Fibroblast of upper back skin (primary cell): ENCODE data around the gene BPIFB2.
"Not testable (repeated sequence)": the region's sequence is repeated elsewhere in the genome, so short reads cannot be mapped to it uniquely, and the experiment has no call there.

Experiments used
- DNase-seq: peaks from one replicate; pipeline ENCODE4 v3.0.0-alpha.2; 2013

Gene BPIFB2, protein sequence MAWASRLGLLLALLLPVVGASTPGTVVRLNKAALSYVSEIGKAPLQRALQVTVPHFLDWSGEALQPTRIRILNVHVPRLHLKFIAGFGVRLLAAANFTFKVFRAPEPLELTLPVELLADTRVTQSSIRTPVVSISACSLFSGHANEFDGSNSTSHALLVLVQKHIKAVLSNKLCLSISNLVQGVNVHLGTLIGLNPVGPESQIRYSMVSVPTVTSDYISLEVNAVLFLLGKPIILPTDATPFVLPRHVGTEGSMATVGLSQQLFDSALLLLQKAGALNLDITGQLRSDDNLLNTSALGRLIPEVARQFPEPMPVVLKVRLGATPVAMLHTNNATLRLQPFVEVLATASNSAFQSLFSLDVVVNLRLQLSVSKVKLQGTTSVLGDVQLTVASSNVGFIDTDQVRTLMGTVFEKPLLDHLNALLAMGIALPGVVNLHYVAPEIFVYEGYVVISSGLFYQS

DNA sequence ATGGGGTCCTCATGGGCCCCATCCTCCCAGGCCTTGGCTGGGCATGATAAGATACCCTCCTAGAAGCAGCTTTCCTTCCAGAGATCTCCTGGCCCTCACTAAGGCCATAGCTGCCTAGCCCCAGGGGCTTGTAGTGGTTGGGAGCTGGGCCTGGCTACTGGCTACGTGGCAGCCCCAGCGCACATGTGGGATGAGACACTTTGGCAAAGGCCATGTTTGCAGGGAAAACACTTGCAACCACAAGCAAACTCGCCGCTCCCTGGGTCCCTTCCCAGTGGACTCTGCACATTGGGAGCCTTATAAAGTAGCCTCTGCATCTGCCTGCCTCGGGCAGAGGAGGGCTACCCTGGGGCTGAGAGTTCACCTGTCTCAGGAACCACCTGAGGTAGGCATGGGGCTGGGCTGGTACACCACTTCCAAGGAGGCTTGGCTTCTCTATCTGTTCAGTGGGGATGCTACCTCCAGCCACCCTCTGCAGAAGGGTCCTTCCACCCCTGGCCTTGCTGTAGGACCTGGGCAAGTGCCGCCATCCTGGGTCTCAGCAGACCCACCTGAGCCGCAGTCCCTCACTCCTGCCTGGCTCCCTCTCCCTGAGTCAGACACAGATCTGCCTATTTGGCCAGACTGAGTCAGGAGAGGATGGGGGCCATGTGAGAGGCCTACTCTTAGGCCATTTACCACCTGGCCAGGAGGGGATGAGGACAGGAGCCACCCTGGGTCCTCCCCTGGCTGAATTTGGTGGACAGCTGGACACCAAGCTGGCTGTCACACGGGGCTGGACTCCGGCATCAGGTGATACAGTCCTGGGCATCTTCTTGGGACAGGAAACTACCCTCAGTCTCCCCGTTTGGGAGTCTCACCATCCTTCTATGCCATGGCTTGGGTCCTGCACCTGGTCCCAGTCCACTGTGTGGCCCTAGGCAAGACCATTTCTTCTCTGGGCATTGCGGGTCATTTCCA lies at the start of gene BPIFB2:
Gene BPIFB2, plus strand, starts transcription at position 329 of the 960 bp plus-strand sequence. CDS start 871 bp downstream, outside the sequence.
- no peak for DNase-seq

DNA sequence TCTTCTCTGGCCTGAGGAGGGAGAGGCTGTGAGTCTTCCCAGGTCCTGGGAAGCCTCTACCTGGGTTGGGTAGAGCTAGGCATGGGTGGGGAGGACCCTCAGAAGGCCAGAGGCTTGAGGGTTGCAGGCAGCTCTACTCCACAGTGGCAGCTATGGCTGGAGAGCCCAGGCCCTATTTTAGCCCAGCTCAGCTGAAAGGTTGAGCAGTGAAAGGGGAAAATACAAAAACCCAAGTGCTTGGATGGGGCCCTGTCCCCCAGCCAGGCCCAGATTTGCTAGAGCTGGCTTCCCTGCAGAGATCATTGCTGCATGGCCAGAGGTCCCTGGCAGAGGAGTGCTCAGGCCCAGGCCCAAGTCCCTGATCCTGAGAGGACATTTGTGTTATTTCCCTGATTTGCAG lies 48.9 kb upstream of the BPIFB2 start:
- no peak for DNase-seq

DNA sequence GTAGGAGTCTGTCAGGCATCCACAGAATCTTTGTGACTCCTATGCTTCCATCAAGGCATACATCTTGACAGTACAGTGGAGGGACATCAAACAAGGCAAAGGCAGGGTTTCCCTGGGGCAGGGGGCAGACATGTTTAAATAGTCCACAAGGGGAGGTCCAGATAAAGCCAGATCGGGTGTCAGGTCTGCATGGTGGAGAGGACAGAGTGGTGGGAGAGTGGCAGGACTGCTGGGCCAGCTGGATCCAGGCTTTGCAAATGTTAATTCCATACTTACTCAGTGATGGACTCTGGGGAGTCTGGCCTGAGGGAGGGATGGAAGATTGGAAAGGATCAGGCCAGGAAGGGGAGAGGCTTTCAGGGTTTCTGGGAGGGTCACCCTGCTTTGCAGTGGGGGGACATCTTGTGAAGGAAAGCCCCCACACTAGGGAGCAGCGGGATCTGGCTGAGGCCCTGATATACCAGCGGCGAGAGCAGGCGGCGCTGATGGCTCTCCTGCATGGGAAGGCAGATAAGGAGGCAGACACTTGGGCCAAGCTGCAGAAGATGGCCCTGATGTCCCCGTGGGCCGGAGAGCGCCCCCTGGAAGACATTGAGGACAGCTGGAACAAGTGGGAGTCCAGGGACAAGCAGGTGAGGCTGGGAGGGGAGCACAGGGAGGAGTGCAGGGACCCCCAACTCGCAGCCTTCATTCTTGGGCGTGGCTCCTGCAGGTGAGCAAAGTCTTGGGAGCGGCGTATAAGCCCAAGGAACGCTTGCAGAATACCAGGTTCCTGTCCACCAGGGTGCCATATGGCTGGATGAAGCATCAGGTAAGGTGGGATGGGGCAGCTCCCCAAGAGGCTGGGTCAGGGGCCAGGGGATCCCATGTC lies 47.9 kb upstream of the BPIFB2 start:
- DNase-seq = no peak

DNA sequence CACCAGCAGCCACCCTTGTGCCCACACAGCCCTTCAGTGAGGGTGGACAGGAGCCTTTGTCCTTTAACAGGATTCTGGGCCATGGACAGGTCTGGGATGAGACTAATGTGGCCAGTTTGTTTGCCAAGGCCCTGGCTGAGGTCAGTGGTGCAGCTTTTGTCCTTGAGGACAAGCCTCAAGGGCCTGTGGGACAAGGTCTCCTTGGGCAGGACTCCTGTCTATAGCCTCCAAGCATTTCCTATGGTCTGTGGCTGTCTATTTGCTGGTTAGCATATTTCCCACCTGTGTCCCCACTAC lies 47.3 kb upstream of the BPIFB2 start:
- DNase-seq = no peak

DNA sequence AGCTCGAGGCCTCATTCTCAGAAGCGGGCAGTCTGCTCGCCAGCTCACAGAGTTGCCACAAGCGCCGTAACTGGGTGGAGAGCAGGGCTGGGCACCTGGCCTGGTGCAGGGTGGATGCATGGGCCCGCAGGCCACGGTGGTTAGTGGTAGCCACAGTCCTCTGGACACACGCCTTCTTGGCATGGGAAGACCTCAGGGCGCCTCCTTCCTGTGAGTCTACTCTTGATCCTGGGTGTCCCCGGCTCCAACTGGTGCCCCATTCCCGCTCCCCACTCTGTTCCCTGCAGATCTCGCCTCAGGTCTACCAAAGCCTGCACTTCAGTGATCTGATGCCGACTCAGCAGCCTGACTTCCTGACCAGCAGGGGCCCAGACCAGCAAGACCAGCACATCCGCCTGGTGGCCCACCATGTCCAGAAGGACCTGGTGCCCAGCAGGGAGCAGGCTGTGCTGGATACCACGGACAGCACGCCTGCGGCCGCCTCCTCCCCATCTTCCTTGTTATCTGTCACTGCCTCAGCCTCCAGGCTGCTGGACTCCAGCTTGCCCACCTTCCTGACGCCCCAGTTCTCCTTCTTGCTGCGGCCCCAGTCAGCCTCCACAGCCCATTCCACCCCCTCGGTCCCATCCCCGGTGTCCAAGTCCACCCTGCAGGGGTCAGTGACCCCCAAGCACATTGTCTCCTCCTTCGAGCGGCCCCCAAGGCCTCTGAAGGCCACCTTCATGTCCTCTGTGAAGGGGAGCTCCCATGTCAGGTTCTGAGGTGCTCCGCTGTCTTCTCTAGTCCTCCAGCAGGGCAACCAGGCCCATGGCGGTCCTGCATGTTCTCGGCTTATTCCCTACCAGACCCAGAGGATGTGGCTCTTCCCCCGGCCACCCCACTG lies 46.4 kb upstream of the BPIFB2 start:
- no peak for DNase-seq

DNA sequence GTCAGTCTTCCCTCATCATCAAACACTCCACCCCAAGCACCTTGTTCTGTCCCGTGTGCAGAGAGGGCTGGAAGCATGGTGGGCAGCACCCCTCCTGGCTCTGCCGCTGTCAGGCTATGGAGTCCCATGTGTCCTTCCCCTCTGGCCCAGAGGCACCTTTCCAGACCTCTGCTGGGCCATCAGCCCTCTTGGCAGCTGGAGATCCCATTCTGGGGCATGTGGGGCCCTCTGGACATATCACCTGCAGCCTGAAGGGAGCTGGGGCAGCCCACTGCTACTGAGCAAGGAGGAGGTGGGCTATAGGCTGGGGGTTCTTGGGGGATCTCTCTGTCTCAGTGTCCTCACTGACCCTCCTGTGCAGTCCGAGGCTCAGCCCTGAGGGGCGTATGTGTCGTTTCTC lies 45.5 kb upstream of the BPIFB2 start:
- DNase-seq = no peak

DNA sequence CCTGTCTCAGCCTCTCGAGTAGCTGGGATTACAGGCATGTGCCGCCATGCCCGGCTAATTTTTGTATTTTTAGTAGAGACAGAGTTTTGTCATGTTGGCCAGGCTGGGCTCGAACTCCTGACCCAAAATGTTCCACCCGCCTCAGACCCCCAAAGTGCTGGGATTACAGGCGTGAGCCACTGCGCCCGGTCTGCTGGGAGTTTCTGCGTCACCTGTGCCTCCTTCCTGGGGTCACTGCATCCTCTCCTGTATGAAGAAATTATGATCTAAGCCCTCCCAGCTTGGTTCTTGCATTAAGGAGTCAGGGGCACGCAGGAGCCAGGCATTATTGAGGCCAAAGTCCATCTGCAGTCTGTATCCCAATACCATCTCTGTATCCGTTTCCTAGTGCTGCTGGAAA lies 44.9 kb upstream of the BPIFB2 start:
- not testable (repeated sequence) for DNase-seq

DNA sequence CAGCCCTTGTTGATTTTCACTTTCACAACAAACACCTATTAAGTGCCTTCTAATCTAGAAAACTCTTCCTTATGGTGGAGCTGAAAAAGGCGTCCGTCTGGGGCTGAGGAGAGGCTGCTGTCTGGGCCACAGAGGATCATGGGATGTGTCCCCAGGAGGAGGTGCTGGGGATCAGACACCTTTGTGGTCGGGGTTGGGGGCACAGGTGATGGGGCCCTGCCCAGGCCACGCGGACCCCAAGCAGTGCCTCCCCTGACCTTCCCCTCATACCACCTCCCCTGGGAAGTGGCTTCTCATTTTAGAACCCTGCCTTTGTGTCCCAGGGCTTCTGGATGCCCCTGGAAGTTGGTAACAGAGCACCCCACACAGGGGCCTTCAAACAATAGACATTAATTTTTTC lies 44.3 kb upstream of the BPIFB2 start:
- no peak for DNase-seq

DNA sequence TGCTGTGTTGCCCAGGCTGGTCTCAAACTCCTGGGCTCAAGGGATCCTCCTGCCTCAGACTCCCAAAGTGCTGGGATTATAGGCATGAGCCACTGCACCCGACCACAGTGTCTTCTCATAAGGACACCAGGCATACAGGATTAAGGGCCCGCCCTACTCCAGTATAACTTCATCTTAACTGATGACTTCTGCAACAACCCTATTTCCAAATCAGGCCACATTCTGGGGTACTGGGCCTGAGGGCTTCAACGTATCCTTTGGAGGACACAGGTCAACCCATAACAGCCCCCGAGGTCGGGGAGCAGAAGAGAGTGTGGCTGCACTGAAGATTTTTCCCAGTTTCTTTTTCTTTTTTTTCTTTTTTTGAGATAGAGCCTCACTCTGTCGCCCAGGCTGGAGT lies 42.9 kb upstream of the BPIFB2 start:
- DNase-seq = no peak

DNA sequence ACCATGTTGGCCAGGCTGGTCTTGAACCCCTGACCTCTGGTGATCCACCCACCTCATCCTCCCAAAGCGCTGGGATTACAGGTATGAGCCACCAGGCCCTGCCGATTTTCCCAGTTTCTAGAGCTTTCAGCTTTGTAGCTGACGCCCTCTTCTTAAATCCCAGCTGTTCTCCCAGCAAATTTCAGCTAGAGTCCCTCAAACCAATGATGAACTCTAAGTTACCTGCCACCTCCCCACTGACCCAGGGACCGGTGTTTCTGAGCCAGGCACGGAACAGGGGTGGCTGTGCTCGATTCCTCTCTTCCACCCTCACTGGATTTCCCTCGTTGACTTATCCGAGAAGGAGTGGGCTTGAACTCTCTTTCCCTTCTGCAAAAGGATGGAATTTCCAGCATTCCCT lies 42.4 kb upstream of the BPIFB2 start:
- no peak for DNase-seq

DNA sequence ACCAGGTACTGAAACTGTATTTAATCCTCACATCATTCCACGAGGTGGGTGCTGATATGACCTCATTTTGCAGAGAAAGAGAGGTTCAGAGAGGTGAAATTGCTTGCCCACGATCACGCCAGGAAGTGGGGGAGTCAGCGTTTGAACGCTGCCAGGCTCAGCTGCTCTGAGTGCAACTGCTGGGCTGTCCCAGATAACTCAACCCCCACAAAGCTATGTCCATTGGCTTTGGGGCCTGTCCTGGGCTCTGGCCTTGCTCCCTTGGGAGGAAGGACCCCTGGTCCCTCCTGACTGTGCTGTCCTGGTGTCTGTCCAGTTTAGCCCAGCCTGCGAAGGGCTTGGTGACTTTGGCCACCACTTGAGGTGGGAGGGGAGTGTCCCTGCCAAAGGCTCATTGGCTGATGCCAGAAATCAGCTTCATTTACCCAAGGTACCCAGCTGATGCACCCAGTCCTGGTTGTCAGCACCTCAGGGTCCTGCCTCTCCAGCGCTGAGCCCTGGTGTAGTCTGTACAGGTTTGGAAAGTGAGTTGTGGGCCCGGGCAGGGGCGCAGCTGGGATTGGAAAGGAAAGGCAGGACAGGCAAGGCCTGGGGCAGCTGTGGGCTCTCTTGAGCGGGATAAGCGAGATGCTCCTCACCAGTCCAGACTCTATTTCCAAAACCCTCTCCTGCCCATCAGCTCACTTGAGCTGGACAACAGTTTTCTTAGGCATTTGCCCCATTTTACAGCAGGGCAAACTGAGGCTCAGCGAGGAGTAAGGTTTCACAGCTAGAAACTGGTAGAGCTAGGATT lies 41.7 kb upstream of the BPIFB2 start:
- DNase-seq = no peak

DNA sequence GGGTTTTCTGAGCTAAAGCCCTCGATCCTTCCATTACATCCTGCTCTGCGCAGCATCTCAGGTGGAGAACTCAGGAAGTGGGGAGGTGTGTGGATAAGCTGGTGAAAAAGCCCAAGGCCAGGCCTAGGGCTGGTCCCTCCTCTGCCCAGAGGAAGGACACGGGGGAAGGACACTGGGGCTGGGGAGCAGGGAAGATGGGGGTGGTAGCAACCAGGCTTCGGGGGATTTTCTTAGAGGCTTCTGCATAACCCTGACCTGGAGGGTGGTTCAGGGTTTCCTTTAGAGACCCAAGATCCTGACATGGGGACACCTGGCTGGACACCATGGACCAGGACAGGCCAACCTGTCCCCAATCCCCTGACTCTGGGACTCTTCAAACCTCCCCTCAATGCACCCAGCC lies 41.1 kb upstream of the BPIFB2 start:
- DNase-seq = no peak

DNA sequence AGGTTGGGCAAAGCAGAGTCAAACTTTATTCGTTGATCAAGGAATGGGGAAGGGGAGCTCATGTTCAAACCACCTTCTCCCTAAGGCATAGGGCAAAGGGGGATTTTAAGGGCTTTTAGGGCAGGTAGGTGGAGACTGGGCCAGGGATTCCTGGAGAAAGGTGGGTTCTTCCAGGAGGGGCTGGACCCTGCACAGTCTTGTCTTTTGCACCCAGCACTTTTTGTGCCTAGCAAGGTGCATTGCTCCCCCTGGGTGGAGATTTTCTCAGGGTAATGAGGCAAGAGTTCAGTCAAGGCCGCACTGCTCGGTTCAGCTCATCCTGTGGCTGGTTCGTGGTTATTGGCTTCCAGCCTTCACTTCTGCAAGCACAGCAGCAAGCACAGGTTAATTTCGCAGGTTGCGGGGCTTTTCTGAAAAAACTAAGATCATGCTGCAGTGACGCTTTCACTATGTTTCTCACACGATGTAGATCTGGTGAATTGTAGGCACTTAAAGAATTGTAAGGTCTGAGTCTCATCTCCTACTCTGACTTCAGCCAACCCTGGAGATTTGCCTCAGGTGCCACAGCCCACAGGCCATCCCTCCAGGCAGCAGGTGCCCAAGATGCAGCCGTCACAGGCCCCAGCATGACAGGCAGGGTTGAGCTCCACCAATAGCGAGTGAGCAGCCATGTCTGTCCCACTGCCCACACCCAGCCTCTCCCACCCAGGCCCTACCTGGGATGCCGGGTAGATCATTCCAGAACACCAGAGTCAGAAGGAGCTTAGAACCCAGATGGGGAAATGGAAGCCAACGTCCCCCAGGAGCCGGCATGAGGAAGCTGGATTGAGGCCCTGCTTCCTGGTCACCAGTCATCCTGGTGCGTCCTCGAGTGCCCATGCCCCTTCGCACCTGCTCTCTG lies 40.4 kb upstream of the BPIFB2 start:
- no peak for DNase-seq

DNA sequence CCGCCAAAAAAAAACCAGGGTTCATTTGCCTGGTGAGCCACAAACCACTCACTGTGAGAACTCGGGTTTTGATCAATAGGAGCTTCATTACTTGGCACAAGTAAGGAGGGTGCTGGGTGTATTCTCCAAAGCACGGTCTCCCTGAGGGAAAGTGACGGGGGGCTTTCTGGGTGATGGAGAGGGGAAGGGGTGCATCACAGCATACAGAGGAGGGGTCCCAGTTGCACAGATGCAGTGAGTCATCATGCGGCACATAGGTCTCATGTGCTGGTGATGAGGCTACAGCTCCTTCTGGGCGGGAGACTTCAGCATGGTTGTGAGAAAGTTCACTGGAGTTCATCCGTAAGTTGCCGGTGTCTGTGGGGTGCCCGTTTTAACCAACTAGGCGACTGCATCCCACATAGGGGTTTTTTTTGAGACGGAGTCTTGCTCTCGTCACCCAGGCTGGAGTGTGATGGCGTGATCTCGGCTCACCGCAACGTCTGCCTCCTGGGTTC lies 39.5 kb upstream of the BPIFB2 start:
- DNase-seq = no peak

DNA sequence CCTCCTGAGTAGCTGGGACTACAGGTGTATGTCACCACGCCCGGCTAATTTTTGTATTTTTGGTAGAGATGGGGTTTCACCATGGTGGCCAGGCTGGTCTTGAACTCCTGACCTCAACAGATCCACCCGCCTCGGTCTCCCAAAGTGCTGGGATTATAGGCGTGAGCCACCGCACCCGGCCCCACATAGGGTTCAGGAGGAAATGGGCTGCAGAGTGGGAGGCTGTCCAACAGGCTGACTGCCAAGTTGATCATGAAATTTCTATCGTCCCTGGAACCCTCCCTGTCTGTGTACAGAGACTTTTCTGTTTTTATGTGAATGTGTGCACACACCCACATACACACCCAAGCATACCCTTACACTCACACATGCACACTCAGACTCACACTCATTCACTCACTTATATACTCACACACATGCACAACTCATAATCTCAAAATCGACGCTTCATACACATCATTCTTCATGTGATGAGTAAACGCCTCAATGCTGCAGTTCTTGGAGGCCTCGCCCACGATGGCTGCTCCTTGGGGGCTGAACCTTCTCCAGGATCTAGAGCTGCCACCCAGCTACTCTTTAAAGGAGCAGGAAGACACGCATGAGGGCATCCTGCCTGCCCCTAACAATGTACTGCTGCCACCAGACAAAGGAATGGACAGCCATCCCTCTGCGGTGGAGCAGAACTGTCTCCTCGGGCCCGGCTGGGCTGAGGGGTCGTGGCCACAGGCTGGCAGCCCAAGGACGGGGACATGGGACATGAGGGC lies 38.8 kb upstream of the BPIFB2 start:
- DNase-seq = no peak

DNA sequence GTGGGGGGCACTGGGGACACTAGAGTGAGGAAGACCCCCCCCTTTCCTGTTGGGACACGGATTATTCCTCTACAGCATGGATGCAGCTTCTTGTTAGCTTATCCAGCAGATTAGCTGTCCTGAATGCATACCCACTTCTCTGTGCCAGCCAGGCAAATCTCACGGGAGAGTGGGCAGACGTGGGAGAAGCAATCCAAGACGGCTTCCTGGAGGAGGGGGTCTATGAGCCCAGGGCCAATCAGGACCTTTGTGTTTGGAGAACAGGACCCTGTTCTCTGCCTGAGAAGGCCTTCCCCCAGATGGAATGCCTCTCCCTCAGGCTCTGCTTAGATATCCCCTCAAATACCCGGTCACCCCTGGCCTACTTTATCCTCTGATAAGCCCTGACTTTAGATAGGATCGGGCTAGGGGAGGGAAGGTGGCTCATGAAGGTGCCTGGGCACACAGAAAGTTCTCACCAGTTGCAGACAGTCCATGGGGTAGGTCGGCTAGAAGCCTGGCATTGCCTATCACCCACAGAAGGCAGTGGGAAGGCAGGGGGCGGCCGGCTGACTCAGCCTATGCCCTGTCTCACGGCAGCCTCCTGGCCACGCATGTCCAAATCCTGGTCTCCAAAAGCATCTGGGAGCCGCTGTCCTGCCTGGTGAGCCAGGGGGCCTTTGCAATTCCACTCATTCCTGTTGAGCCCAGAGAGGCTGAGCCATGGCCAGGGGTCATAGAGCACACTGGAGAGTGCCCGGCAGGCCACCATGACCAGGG lies 38.0 kb upstream of the BPIFB2 start:
- no peak for DNase-seq

DNA sequence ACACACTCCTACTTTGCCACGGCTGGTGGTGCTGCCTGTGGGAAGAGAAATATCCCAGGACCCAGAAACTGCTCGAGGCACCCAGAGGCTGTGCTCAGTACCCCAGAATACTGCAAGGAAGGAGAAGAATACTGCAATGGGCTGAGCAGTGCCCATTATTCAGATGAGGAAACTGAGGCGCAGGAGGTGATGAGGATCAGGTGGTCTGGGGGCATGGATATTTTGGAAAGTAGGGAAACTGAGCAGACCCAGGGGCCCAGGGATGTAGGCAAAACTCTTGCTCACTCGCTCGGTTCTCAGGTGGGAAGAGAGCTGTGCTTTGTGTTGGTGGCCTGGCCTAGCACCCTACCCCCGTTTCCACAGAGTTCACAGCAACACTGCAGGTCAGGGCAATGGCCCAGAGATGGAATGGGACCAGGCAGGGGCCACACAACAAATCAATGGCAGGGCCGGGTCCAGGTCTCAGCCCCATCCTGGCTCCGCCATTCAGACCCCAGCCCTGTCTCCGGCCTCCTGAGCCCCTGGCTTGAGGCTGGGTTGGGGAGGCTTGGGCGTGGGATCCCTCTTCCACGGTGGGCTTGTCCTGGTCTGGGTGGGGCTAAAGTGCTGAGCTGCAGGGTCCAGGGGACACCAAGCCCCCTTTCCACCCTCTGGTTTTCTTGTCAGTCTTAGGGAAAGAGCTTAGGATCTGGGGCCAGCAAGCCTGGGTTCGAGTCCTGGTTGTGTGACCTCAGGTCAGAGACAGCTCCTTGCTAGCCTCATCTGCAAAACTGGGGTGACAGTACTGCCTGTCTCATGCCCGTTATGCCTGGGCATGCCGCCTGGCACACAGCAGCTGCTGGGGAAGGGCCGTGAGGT lies 37.2 kb upstream of the BPIFB2 start:
- DNase-seq = no peak
